Measurements from ENCODE around the gene ALK. TPM values are rescaled to one million over a fixed set of nuclear protein-coding genes. Genes with fewer than 3 reads are reported as not detected.

Gene ALK
- total and polyA plus RNA-seq, 2 donors (not counting 1 experiment from before 2014, with no cell fraction given): under 0.01 to 0.02 TPM

- TF ChIP-seq CTCF (conservative IDR thresholded peaks at IDR 0.05 in 1 of 2, IDR thresholded peaks at IDR 0.05 in 1 of 2; ENCODE audit: low read depth in 1 of 2, low read length in 2 of 2): no peak
- H3K27me3 ChIP-seq (ENCODE audit: control insufficient read depth, insufficient read depth, low read length): no peaks in the 10 kb centered on the region
- no peak for DNase-seq (ENCODE audit: low read depth in 2 of 2)
These were observed 461.2 kb downstream of the ALK start for GRCh38 chr2:29460190-29460589.

GRCh38 chr2:29459445-29460179 is 461.8 kb downstream of the ALK start:
- Histone ChIP-seq H3K4me1 (ENCODE audit: control insufficient read depth, extremely low read depth, insufficient read depth, low read length) (peaks cover 11% of the 10 kb centered on the region), H3K79me2 (ENCODE audit: control insufficient read depth, insufficient read depth, low read length) (no peaks in the 10 kb centered on the region), H2AFZ (ENCODE audit: low read length) (no peak overlapping the region), H3K4me2 (ENCODE audit: extremely low read depth, insufficient read depth, low read length) (no peak overlapping the region), H3K27me3 (ENCODE audit: control insufficient read depth, insufficient read depth, low read length) (no peaks in the 10 kb centered on the region), H3K9ac (ENCODE audit: insufficient read depth, low read length) (no peak overlapping the region), H3K4me3 (replicated peaks in 1 of 4; ENCODE audit: control extremely low read depth in 1 of 4, insufficient read depth in 1 of 4, low read depth in 3 of 4, low read length in 4 of 4) (no peak overlapping the region), H3K9me3 (ENCODE audit: control insufficient read depth, insufficient read depth, low read depth, low read length) (no peaks in the 10 kb centered on the region), H3K36me3 (ENCODE audit: control insufficient read depth, insufficient read depth, low read length) (no peaks in the 10 kb centered on the region), H3K27ac (ENCODE audit: insufficient read depth, low read length) (no peak overlapping the region), H4K20me1 (ENCODE audit: control insufficient read depth, extremely low read depth, insufficient read depth, low read length) (no peaks in the 10 kb centered on the region)
- DNase-seq (ENCODE audit: low read depth in 2 of 2): peak; percentile 49 to 85
- no peak for TF ChIP-seq EZH2 (IDR thresholded peaks at IDR 0.05; ENCODE audit: low read length, missing control alignments)
- no peak for TF ChIP-seq CTCF (conservative IDR thresholded peaks at IDR 0.05 in 1 of 2, IDR thresholded peaks at IDR 0.05 in 1 of 2; ENCODE audit: low read depth in 1 of 2, low read length in 2 of 2)

More at GRCh38 chr2:29460190-29460589, 461.2 kb downstream of the ALK start:
- no peak overlapping the region for H2AFZ ChIP-seq (ENCODE audit: low read length)
- no peak overlapping the region for H3K27ac ChIP-seq (ENCODE audit: insufficient read depth, low read length)
- no peak overlapping the region for H3K9ac ChIP-seq (ENCODE audit: insufficient read depth, low read length)
- H4K20me1 ChIP-seq (ENCODE audit: control insufficient read depth, extremely low read depth, insufficient read depth, low read length): no peaks in the 10 kb centered on the region
- no peaks in the 10 kb centered on the region for H3K79me2 ChIP-seq (ENCODE audit: control insufficient read depth, insufficient read depth, low read length)
- no peaks in the 10 kb centered on the region for H3K36me3 ChIP-seq (ENCODE audit: control insufficient read depth, insufficient read depth, low read length)
- no peak overlapping the region for H3K4me3 ChIP-seq (replicated peaks in 1 of 4; ENCODE audit: control extremely low read depth in 1 of 4, insufficient read depth in 1 of 4, low read depth in 3 of 4, low read length in 4 of 4)
- H3K4me1 ChIP-seq (ENCODE audit: control insufficient read depth, extremely low read depth, insufficient read depth, low read length): peaks cover 9% of the 10 kb centered on the region
- H3K4me2 ChIP-seq (ENCODE audit: extremely low read depth, insufficient read depth, low read length): no peak overlapping the region
- no peaks in the 10 kb centered on the region for H3K9me3 ChIP-seq (ENCODE audit: control insufficient read depth, insufficient read depth, low read depth, low read length)

GRCh38 chr2:29456429-29456828 is 465.0 kb downstream of the ALK start:
- H3K27me3 ChIP-seq (ENCODE audit: control insufficient read depth, insufficient read depth, low read length): no peaks in the 10 kb centered on the region
- no peak for TF ChIP-seq EZH2 (IDR thresholded peaks at IDR 0.05; ENCODE audit: low read length, missing control alignments)
- no peak for TF ChIP-seq CTCF (conservative IDR thresholded peaks at IDR 0.05 in 1 of 2, IDR thresholded peaks at IDR 0.05 in 1 of 2; ENCODE audit: low read depth in 1 of 2, low read length in 2 of 2)
- H3K36me3 ChIP-seq (ENCODE audit: control insufficient read depth, insufficient read depth, low read length): no peaks in the 10 kb centered on the region

More at GRCh38 chr2:29456429-29456828, 465.0 kb downstream of the ALK start:
- H3K4me1 ChIP-seq (ENCODE audit: control insufficient read depth, extremely low read depth, insufficient read depth, low read length): peaks cover 4% of the 10 kb centered on the region
- H3K9ac ChIP-seq (ENCODE audit: insufficient read depth, low read length): no peak overlapping the region
- H3K4me3 ChIP-seq (replicated peaks in 1 of 4; ENCODE audit: control extremely low read depth in 1 of 4, insufficient read depth in 1 of 4, low read depth in 3 of 4, low read length in 4 of 4): no peak overlapping the region
- H3K4me2 ChIP-seq (ENCODE audit: extremely low read depth, insufficient read depth, low read length): no peak overlapping the region
- no peak overlapping the region for H2AFZ ChIP-seq (ENCODE audit: low read length)
- H3K79me2 ChIP-seq (ENCODE audit: control insufficient read depth, insufficient read depth, low read length): no peaks in the 10 kb centered on the region
- no peaks in the 10 kb centered on the region for H3K9me3 ChIP-seq (ENCODE audit: control insufficient read depth, insufficient read depth, low read depth, low read length)
- no peak for DNase-seq (ENCODE audit: low read depth in 2 of 2)
- no peaks in the 10 kb centered on the region for H4K20me1 ChIP-seq (ENCODE audit: control insufficient read depth, extremely low read depth, insufficient read depth, low read length)
- no peak overlapping the region for H3K27ac ChIP-seq (ENCODE audit: insufficient read depth, low read length)
